ENCODE results near the gene CAPG.

Gene CAPG

GRCh38 chr2:85438201-85439024 lies 28.2 kb upstream of the CAPG start:
- no peak for DNase-seq (ENCODE audit: low read depth in 2 of 2)

GRCh38 chr2:85437488-85438200 lies 27.5 kb upstream of the CAPG start:
- DNase-seq (ENCODE audit: low read depth in 2 of 2) = peak; percentile 41 to 47

GRCh38 chr2:85436836-85437487 lies 26.8 kb upstream of the CAPG start:
- DNase-seq (ENCODE audit: low read depth in 2 of 2) = no peak

- no peak for DNase-seq (ENCODE audit: low read depth in 2 of 2)
These were observed 26.0 kb upstream of the CAPG start for GRCh38 chr2:85435981-85436835.

- DNase-seq (ENCODE audit: low read depth in 2 of 2) = no peak
These were observed 25.2 kb upstream of the CAPG start for GRCh38 chr2:85435220-85435958.

GRCh38 chr2:85434696-85435095 lies 24.5 kb upstream of the CAPG start:
- no peak for DNase-seq (ENCODE audit: low read depth in 2 of 2)

- no peak for DNase-seq (ENCODE audit: low read depth in 2 of 2)
These were observed 23.4 kb upstream of the CAPG start for GRCh38 chr2:85433511-85434089.

GRCh38 chr2:85431570-85432205 lies 21.5 kb upstream of the CAPG start:
- no peak for DNase-seq (ENCODE audit: low read depth in 2 of 2)

- DNase-seq (ENCODE audit: low read depth in 2 of 2) = no peak
These were observed 20.8 kb upstream of the CAPG start for GRCh38 chr2:85430752-85431569.

GRCh38 chr2:85429924-85430289 lies 19.7 kb upstream of the CAPG start:
- DNase-seq (ENCODE audit: low read depth in 2 of 2) = no peak

- DNase-seq (ENCODE audit: low read depth in 2 of 2) = no peak
These were observed 19.2 kb upstream of the CAPG start for GRCh38 chr2:85429213-85429923.

GRCh38 chr2:85428343-85428881 lies 18.2 kb upstream of the CAPG start:
- DNase-seq (ENCODE audit: low read depth in 2 of 2) = no peak

GRCh38 chr2:85427300-85427835 lies 17.2 kb upstream of the CAPG start:
- no peak for DNase-seq (ENCODE audit: low read depth in 2 of 2)

- no peak for DNase-seq (ENCODE audit: low read depth in 2 of 2)
These were observed 15.4 kb upstream of the CAPG start for GRCh38 chr2:85425588-85425987.

- no peak for DNase-seq (ENCODE audit: low read depth in 2 of 2)
These were observed 13.4 kb upstream of the CAPG start for GRCh38 chr2:85423525-85423924.

- DNase-seq (ENCODE audit: low read depth in 2 of 2) = no peak
These were observed 11.9 kb upstream of the CAPG start for GRCh38 chr2:85422072-85422457.

- no peak for DNase-seq (ENCODE audit: low read depth in 2 of 2)
These were observed 11.3 kb upstream of the CAPG start for GRCh38 chr2:85421260-85422071.

Data from stimulated activated CD8-positive, alpha-beta memory T cell treated with anti-CD3 and anti-CD28 coated beads, Interleukin-7, amount 100 ng/mL, for 1 hour (primary cell).